Forelimb muscle (tissue), 1 donor: ENCODE results near the gene VTI1A. TPM values are rescaled to one million over a fixed set of nuclear protein-coding genes. Genes with fewer than 3 reads are reported as not detected.
"Not testable (repeated sequence)": the region's sequence is repeated elsewhere in the genome, so short reads cannot be mapped to it uniquely, and the experiment has no call there.

Source experiments
- DNase-seq: peaks from one replicate; pipeline ENCODE4 v3.0.0-alpha.2; 2013; ENCODE audit warnings: low read depth
- polyA plus RNA-seq: library from polyadenylated mRNA; unstranded; fragments of 120-200 nt; gene quantifications from one replicate; pipeline ENCODE4 v1.2.1, GENCODE V29; 2013; ENCODE audit not compliant: insufficient read length

The VTI1A gene
- polyA plus RNA-seq, 1 donor = 13.0 TPM

GRCh38 chr10:112588225-112588990 is 141.4 kb downstream of the VTI1A start:
- DNase-seq = no peak

- DNase-seq = no peak
Observed at GRCh38 chr10:112589081-112589480, 142.1 kb downstream of the VTI1A start.

GRCh38 chr10:112590786-112591185 is 143.8 kb downstream of the VTI1A start:
- not testable (repeated sequence) for DNase-seq

- DNase-seq = no peak
Observed at GRCh38 chr10:112593023-112593422, 146.0 kb downstream of the VTI1A start.

GRCh38 chr10:112601214-112602090 is 154.4 kb downstream of the VTI1A start:
- DNase-seq = no peak

- no peak for DNase-seq
Observed at GRCh38 chr10:112603062-112603461, 156.0 kb downstream of the VTI1A start.

GRCh38 chr10:112605063-112605462 is 158.0 kb downstream of the VTI1A start:
- no peak for DNase-seq

- no peak for DNase-seq
Observed at GRCh38 chr10:112607506-112607905, 160.5 kb downstream of the VTI1A start.

GRCh38 chr10:112613620-112614019 is 166.6 kb downstream of the VTI1A start:
- DNase-seq = no peak

- no peak for DNase-seq
Observed at GRCh38 chr10:112614072-112614471, 167.1 kb downstream of the VTI1A start.

GRCh38 chr10:112614586-112614985 is 167.6 kb downstream of the VTI1A start:
- DNase-seq = no peak

- no peak for DNase-seq
Observed at GRCh38 chr10:112615269-112615668, 168.3 kb downstream of the VTI1A start.

GRCh38 chr10:112616647-112617046 is 169.6 kb downstream of the VTI1A start:
- no peak for DNase-seq

- DNase-seq = no peak
Observed at GRCh38 chr10:112618814-112619213, 171.8 kb downstream of the VTI1A start.

GRCh38 chr10:112619556-112619955 is 172.5 kb downstream of the VTI1A start:
- no peak for DNase-seq

- no peak for DNase-seq
Observed at GRCh38 chr10:112622786-112623185, 175.8 kb downstream of the VTI1A start.

- DNase-seq = no peak
Observed at GRCh38 chr10:112624546-112625048, 177.6 kb downstream of the VTI1A start.

GRCh38 chr10:112628951-112629609 is 182.1 kb downstream of the VTI1A start:
- DNase-seq = no peak

- no peak for DNase-seq
Observed at GRCh38 chr10:112631501-112632400, 184.7 kb downstream of the VTI1A start.

GRCh38 chr10:112634096-112634830 is 187.2 kb downstream of the VTI1A start:
- no peak for DNase-seq
